Panc1 (cell line): Measurements from ENCODE around the gene CIC. TPM values are rescaled to one million over a fixed set of nuclear protein-coding genes. Genes with fewer than 3 reads are reported as not detected.

Experiments used
- ATAC-seq: fragments of 200-7000 bp; cut with Tn5 transposase; 2 replicates; pipeline ENCODE4 v1.9.1; 2020; ENCODE audit warnings: mild to moderate bottlenecking, moderate library complexity
- BruUV-seq: library from RNA; stranded (reverse); fragments of 400-500 nt; replicated peaks from 2 replicates; lab custom pipeline; 2021; lab: Mats Ljungman, UMichigan
- CTCF ChIA-PET: fragments of 300-600 bp; sonication (Branson Sonifier 250); formaldehyde crosslinking; loops from one replicate; lab custom pipeline; 2022; ENCODE audit warnings: antibody characterized with exemption; lab: Charles Lee
- POLR2A ChIA-PET: fragments of 300-600 bp; sonication (Branson Sonifier 250); formaldehyde crosslinking; loops from one replicate; lab custom pipeline; 2022; ENCODE audit warnings: antibody characterized with exemption; lab: Charles Lee
- DNase-seq: peaks from one replicate; pipeline ENCODE4 v3.0.0-alpha.2; 2010; ENCODE audit warnings: low read depth, low spot score
- H3K27ac ChIP-seq: 2 replicates; pipeline ENCODE4 v1.5.1; 2011; ENCODE audit warnings: mild to moderate bottlenecking, low read length, inconsistent platforms
- H3K27me3 ChIP-seq: fragments of 200-500 bp; sonication (Bioruptor generic); 2 replicates; pipeline ENCODE4 v1.6.0; 2014; ENCODE audit warnings: low read length, inconsistent platforms; ENCODE audit not compliant: control insufficient read depth, insufficient read depth
- H3K36me3 ChIP-seq: fragments of 200-500 bp; sonication (Bioruptor generic); 2 replicates; pipeline ENCODE4 v1.5.1; 2014; ENCODE audit warnings: inconsistent platforms, mild to moderate bottlenecking, low read length, moderate library complexity; ENCODE audit not compliant: control insufficient read depth, insufficient read depth
- H3K4me1 ChIP-seq: 2 replicates; pipeline ENCODE4 v1.5.1; 2011; ENCODE audit warnings: inconsistent platforms, mild to moderate bottlenecking, low read length, moderate library complexity; ENCODE audit not compliant: control insufficient read depth, insufficient read depth
- H3K4me3 ChIP-seq, 2 experiments: 2 replicates each; pipeline ENCODE4 v1.5.1; 2011 to 2012; ENCODE audit warnings: low read depth in 2 of 2, low read length in 2 of 2, mild to moderate bottlenecking in 2 of 2, inconsistent platforms in 1 of 2, moderate library complexity in 1 of 2
- H3K9me3 ChIP-seq: fragments of 200-500 bp; sonication (Bioruptor generic); 2 replicates; pipeline ENCODE4 v1.5.1; 2014; ENCODE audit warnings: low read depth, mild to moderate bottlenecking, inconsistent platforms, low read length, moderate library complexity; ENCODE audit not compliant: control insufficient read depth, insufficient read depth
- POLR2AphosphoS5 ChIP-seq: IDR thresholded peaks from 2 replicates; pipeline ENCODE4 v1.6.1; 2012; ENCODE audit warnings: mild to moderate bottlenecking, low read depth, low read length, moderate library complexity
- SIN3A ChIP-seq: IDR thresholded peaks from 2 replicates; pipeline ENCODE4 v1.6.1; 2012; ENCODE audit warnings: low read depth, mild to moderate bottlenecking, low read length, moderate library complexity, borderline replicate concordance; ENCODE audit not compliant: insufficient read depth
- TCF7L2 ChIP-seq: IDR thresholded peaks from 2 replicates; pipeline ENCODE4 v1.6.1; 2011; ENCODE audit warnings: mild to moderate bottlenecking, low read depth, low read length, inconsistent platforms
- in situ Hi-C: cut with HindIII; loops from 2 replicates; pipeline ENCODE4 v1.10.0; 2016; ENCODE audit warnings: low sequenced_read_pairs, low pct_unique_long_range_greater_than_20kb
- intact Hi-C: fragments of 100-400 bp; cut with micrococcal nuclease; formaldehyde crosslinking; loops from one replicate; pipeline ENCODE4 v1.10.0; 2022; ENCODE audit not compliant: unreplicated experiment
- total RNA-seq: library from RNA; stranded (reverse); gene quantifications from one replicate; pipeline ENCODE4 v1.2.1, GENCODE V29; 2021; ENCODE audit not compliant: unreplicated experiment
- TF ChIP-seq, protein P1 (sequence below): fragments of 450-650 bp; IDR thresholded peaks from 2 replicates; pipeline ENCODE4 v1.5.1; 2017; ENCODE audit warnings: mild to moderate bottlenecking
- TF ChIP-seq, protein P2 (sequence below), 2 experiments: IDR thresholded peaks; 2 replicates each; pipeline ENCODE4 v1.6.1; 2011 to 2012; ENCODE audit warnings: low read depth in 2 of 2, control low read depth in 1 of 2, low read length in 1 of 2, mild to moderate bottlenecking in 1 of 2, moderate library complexity in 1 of 2; ENCODE audit not compliant: insufficient read depth in 1 of 2

Gene CIC
- total RNA-seq, 1 experiment from 2014 or later = 67.4 TPM

DNA sequence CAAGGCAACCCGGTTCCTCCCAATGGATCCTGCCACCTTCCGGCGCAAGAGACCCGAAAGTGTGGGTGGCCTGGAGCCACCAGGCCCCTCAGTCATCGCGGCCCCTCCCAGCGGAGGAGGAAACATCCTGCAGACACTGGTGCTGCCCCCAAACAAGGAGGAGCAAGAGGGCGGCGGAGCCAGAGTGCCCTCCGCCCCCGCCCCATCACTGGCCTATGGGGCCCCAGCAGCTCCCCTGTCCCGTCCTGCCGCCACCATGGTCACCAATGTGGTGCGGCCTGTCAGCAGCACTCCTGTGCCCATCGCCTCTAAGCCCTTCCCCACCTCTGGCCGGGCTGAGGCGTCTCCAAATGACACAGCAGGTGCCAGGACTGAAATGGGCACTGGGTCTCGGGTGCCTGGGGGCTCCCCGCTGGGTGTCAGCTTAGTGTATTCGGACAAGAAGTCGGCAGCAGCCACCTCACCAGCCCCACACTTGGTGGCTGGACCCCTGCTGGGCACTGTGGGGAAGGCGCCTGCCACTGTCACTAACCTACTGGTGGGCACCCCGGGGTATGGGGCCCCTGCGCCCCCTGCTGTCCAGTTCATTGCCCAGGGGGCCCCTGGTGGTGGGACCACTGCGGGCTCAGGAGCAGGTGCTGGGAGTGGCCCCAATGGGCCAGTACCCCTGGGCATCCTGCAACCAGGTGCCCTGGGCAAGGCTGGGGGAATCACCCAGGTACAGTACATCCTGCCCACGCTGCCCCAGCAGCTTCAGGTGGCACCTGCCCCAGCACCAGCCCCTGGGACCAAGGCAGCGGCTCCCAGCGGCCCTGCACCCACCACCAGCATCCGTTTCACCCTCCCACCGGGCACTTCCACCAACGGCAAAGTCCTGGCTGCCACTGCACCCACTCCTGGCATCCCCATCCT, 21.7 kb downstream of the CIC start:
- peaks cover 6% of the 10 kb centered on the region for H3K4me1 ChIP-seq
- no peak overlapping the region for H3K27ac ChIP-seq
- no peak overlapping the region for H3K4me3 ChIP-seq
- H3K9me3 ChIP-seq = no peaks in the 10 kb centered on the region
- CTCF ChIA-PET = interaction anchor here (0.6 kb wide), 1 partner anchor 10 kb away, joined by 3 read pairs; no protein-coding TSS in a partner anchor
- intact Hi-C loops (no loop called here), in situ Hi-C loops (no loop called here)
- POLR2A ChIA-PET = no interaction called here
- H3K27me3 ChIP-seq = no peaks in the 10 kb centered on the region
- no peak for DNase-seq
- TF ChIP-seq, protein P1, sequence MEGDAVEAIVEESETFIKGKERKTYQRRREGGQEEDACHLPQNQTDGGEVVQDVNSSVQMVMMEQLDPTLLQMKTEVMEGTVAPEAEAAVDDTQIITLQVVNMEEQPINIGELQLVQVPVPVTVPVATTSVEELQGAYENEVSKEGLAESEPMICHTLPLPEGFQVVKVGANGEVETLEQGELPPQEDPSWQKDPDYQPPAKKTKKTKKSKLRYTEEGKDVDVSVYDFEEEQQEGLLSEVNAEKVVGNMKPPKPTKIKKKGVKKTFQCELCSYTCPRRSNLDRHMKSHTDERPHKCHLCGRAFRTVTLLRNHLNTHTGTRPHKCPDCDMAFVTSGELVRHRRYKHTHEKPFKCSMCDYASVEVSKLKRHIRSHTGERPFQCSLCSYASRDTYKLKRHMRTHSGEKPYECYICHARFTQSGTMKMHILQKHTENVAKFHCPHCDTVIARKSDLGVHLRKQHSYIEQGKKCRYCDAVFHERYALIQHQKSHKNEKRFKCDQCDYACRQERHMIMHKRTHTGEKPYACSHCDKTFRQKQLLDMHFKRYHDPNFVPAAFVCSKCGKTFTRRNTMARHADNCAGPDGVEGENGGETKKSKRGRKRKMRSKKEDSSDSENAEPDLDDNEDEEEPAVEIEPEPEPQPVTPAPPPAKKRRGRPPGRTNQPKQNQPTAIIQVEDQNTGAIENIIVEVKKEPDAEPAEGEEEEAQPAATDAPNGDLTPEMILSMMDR = peak; percentile 78
- TF ChIP-seq TCF7L2 = no peak
- ATAC-seq = peak; percentile 71
- no TSS peak for BruUV-seq
- H3K36me3 ChIP-seq = no peaks in the 10 kb centered on the region; the same call in 1 of the 2 replicates

DNA sequence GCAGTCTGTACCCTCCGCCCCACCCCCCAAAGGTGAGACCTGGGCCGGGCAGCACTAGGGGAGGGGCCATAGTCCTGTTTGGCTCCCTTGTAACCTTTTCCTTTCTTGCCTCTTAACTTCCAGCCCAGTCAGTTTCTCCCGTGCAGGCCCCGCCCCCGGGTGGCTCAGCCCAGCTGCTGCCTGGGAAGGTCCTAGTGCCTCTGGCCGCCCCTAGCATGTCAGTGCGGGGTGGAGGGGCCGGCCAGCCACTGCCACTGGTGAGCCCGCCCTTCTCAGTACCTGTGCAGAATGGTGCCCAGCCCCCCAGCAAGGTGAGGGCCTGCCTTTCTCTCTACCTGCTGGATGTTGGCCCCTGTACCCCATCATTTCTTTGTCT, 22.4 kb downstream of the CIC start:
- Histone ChIP-seq H3K27me3 (no peaks in the 10 kb centered on the region), H3K4me1 (no peaks in the 10 kb centered on the region), H3K36me3 (no peaks in the 10 kb centered on the region; the same call in 1 of the 2 replicates), H3K9me3 (no peaks in the 10 kb centered on the region), H3K4me3 (no peak overlapping the region), H3K27ac (no peak overlapping the region)
- BruUV-seq = no TSS peak
- ChIA-PET CTCF (interaction anchor here (0.6 kb wide), 2 partner anchors 9 to 44 kb away, joined by 3 to 13 read pairs; no protein-coding TSS in a partner anchor), POLR2A (interaction anchor here (0.6 kb wide), 1 partner anchor 9 kb away, joined by 5 read pairs; no protein-coding TSS in a partner anchor)
- DNase-seq (no peak), ATAC-seq (peak; percentile 26; the same call in 1 of the 2 replicates)
- intact Hi-C loops (no loop called here), in situ Hi-C loops (no loop called here)
- TF ChIP-seq, protein P2, sequence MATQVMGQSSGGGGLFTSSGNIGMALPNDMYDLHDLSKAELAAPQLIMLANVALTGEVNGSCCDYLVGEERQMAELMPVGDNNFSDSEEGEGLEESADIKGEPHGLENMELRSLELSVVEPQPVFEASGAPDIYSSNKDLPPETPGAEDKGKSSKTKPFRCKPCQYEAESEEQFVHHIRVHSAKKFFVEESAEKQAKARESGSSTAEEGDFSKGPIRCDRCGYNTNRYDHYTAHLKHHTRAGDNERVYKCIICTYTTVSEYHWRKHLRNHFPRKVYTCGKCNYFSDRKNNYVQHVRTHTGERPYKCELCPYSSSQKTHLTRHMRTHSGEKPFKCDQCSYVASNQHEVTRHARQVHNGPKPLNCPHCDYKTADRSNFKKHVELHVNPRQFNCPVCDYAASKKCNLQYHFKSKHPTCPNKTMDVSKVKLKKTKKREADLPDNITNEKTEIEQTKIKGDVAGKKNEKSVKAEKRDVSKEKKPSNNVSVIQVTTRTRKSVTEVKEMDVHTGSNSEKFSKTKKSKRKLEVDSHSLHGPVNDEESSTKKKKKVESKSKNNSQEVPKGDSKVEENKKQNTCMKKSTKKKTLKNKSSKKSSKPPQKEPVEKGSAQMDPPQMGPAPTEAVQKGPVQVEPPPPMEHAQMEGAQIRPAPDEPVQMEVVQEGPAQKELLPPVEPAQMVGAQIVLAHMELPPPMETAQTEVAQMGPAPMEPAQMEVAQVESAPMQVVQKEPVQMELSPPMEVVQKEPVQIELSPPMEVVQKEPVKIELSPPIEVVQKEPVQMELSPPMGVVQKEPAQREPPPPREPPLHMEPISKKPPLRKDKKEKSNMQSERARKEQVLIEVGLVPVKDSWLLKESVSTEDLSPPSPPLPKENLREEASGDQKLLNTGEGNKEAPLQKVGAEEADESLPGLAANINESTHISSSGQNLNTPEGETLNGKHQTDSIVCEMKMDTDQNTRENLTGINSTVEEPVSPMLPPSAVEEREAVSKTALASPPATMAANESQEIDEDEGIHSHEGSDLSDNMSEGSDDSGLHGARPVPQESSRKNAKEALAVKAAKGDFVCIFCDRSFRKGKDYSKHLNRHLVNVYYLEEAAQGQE (IDR thresholded peaks at IDR 0.05; ENCODE audit: insufficient read depth in 1 of 2, low read depth in 2 of 2, low read length in 1 of 2) = no peak
- TF ChIP-seq SIN3A = no peak
- TF ChIP-seq TCF7L2 = no peak
- TF ChIP-seq POLR2AphosphoS5 = no peak
- TF ChIP-seq, protein P1 = no peak
